Activated CD8-positive, alpha-beta T cell treated with anti-CD3 and anti-CD28 coated beads for 36 hours (primary cell): ENCODE measurements around the gene ALG12. TPM values are rescaled to one million over a fixed set of nuclear protein-coding genes. Genes with fewer than 3 reads are reported as not detected.

Source experiments
- ATAC-seq: fragments of 200-7000 bp; cut with Tn5 transposase; one replicate; pipeline ENCODE4 v1.10.0; 2021; ENCODE audit warnings: mild to moderate bottlenecking, moderate library complexity
- CTCF ChIA-PET: fragments of 350-600 bp; sonication (Branson Sonifier 250); formaldehyde crosslinking; loops from one replicate; lab custom pipeline; 2021; ENCODE audit warnings: antibody characterized with exemption; lab: Charles Lee
- POLR2A ChIA-PET: fragments of 350-600 bp; sonication (Branson Sonifier 250); formaldehyde crosslinking; loops from one replicate; lab custom pipeline; 2021; ENCODE audit warnings: antibody characterized with exemption; lab: Charles Lee
- DNase-seq: peaks from one replicate; pipeline ENCODE4 v3.0.0-alpha.2; 2020
- H3K27ac Mint-ChIP-seq: one replicate; pipeline ENCODE4 v1.8.0; 2021; ENCODE audit warnings: mild to moderate bottlenecking, mixed read lengths
- H3K27me3 Mint-ChIP-seq: one replicate; pipeline ENCODE4 v1.8.0; 2021; ENCODE audit warnings: mixed read lengths
- H3K36me3 Mint-ChIP-seq: one replicate; pipeline ENCODE4 v1.8.0; 2021; ENCODE audit warnings: low read depth, mixed read lengths
- H3K4me1 Mint-ChIP-seq: one replicate; pipeline ENCODE4 v1.8.0; 2021; ENCODE audit warnings: low read depth, mixed read lengths
- H3K4me3 Mint-ChIP-seq: one replicate; pipeline ENCODE4 v1.8.0; 2021; ENCODE audit warnings: mild to moderate bottlenecking, moderate library complexity, mixed read lengths
- H3K9me3 Mint-ChIP-seq: one replicate; pipeline ENCODE4 v1.8.0; 2021; ENCODE audit warnings: mixed read lengths
- intact Hi-C: fragments of 100-400 bp; cut with micrococcal nuclease; formaldehyde crosslinking; loops from one replicate; pipeline ENCODE4 v1.10.0; 2022
- total RNA-seq, 2 experiments: library from RNA; stranded (reverse); gene quantifications; one replicate each; pipeline ENCODE4 v1.2.3, GENCODE V29; 2021
- TF ChIP-seq, protein P1 (sequence below): fragments of 200-600 bp; IDR thresholded peaks from one replicate; pipeline ENCODE4 v1.8.0; 2022; ENCODE audit warnings: antibody characterized with exemption, mild to moderate bottlenecking

The ALG12 gene
- total RNA-seq, 2 experiments from 2014 or later = 10.7 to 12.0 TPM

DNA sequence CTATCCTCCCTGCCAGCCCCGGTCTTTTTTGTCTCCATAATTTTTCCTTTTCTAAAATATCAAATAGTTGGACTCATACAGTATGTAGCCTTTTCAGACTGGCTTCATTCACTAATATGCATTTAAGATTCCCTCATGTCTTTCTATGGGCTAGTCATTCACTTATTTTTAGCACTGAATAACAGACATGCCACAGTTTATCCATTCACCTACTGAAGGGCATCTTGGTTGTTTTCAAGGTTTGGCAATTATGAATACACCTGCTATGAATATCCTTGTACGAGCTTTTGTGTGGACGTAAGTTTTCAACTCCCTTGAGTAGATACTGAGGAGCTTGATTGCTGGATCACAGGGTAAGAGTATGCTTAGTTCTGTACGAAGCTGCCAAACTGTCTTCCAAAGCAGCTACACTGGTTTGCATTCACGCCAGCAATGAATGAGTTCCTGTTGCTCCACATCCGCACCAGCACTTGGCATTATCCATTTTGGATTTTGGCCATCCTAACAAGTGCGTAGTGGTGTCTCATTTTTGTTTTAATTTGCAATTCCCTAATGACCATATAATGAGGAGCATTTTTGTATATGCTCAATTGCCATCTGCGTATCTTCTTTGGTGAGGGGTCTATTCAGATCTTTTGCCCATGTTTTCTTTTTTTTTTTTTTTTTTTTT is 21.1 kb downstream of the ALG12 start:
- Mint-ChIP-seq H3K27me3 (no peaks in the 10 kb centered on the region), H3K27ac (peak overlapping the region; percentile 3), H3K4me1 (peaks cover 3% of the 10 kb centered on the region), H3K4me3 (no peak overlapping the region), H3K36me3 (peaks cover 35% of the 10 kb centered on the region), H3K9me3 (no peaks in the 10 kb centered on the region)
- DNase-seq (no peak), ATAC-seq (no peak)
- CTCF ChIA-PET = no interaction called here
- intact Hi-C loops = no loop called here
- TF ChIP-seq, protein P1, sequence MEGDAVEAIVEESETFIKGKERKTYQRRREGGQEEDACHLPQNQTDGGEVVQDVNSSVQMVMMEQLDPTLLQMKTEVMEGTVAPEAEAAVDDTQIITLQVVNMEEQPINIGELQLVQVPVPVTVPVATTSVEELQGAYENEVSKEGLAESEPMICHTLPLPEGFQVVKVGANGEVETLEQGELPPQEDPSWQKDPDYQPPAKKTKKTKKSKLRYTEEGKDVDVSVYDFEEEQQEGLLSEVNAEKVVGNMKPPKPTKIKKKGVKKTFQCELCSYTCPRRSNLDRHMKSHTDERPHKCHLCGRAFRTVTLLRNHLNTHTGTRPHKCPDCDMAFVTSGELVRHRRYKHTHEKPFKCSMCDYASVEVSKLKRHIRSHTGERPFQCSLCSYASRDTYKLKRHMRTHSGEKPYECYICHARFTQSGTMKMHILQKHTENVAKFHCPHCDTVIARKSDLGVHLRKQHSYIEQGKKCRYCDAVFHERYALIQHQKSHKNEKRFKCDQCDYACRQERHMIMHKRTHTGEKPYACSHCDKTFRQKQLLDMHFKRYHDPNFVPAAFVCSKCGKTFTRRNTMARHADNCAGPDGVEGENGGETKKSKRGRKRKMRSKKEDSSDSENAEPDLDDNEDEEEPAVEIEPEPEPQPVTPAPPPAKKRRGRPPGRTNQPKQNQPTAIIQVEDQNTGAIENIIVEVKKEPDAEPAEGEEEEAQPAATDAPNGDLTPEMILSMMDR = no peak
- POLR2A ChIA-PET = no interaction called here

DNA sequence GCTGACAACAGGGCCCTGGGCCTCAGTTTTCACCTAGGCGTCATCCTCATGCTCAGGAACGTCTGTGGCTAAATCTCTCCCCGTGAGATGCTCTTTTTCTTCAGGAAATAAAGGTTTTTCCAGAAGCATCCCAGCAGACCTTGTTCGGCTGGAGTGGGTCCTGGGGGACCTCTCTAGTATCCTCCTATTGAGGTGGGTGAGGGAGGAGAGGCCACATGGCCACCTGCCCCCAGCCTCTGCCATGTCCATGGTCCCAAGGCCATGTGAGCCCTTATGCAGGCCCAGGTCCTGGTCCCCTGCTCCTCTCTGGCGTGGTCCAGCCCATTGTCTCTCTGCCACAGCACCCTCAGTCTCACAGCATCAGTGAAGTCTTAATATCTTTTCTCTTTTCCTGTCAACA is 22.0 kb downstream of the ALG12 start:
- no peak for ATAC-seq
- peaks cover 32% of the 10 kb centered on the region for H3K36me3 Mint-ChIP-seq

GRCh38 chr22:49894322-49895054 is 23.8 kb downstream of the ALG12 start:
- H3K9me3 Mint-ChIP-seq = no peaks in the 10 kb centered on the region
- DNase-seq = no peak
- TF ChIP-seq, protein P1 = no peak
- H3K27ac Mint-ChIP-seq = no peak overlapping the region
- H3K36me3 Mint-ChIP-seq = peaks cover 39% of the 10 kb centered on the region
- intact Hi-C loops = no loop called here
- H3K4me1 Mint-ChIP-seq = peaks cover 2% of the 10 kb centered on the region
- no peaks in the 10 kb centered on the region for H3K27me3 Mint-ChIP-seq
- H3K4me3 Mint-ChIP-seq = no peak overlapping the region
- ChIA-PET POLR2A (interaction anchor here (0.6 kb wide), 2 partner anchors 9 to 105 kb away, joined by 3 read pairs; no protein-coding TSS in a partner anchor), CTCF (interaction anchor here (1.0 kb wide), 1 partner anchor 127 kb away, joined by 3 read pairs; no protein-coding TSS in a partner anchor)
- ATAC-seq = no peak

More for the DNA sequence above, 22.0 kb downstream of the ALG12 start:
- ChIA-PET CTCF (no interaction called here), POLR2A (no interaction called here)
- H3K4me1 Mint-ChIP-seq = peaks cover 3% of the 10 kb centered on the region
- H3K9me3 Mint-ChIP-seq = no peaks in the 10 kb centered on the region
- no peak overlapping the region for H3K4me3 Mint-ChIP-seq
- intact Hi-C loops = no loop called here
- DNase-seq = no peak
- H3K27me3 Mint-ChIP-seq = no peaks in the 10 kb centered on the region
- no peak overlapping the region for H3K27ac Mint-ChIP-seq
- TF ChIP-seq, protein P1 = no peak

GRCh38 chr22:49893025-49893424 is 25.2 kb downstream of the ALG12 start:
- ChIA-PET CTCF (no interaction called here), POLR2A (interaction anchor here (1.4 kb wide), 1 partner anchor 12 kb away, joined by 3 read pairs; no protein-coding TSS in a partner anchor)
- Mint-ChIP-seq H3K9me3 (no peaks in the 10 kb centered on the region), H3K36me3 (peaks cover 52% of the 10 kb centered on the region), H3K27me3 (no peaks in the 10 kb centered on the region), H3K27ac (no peak overlapping the region), H3K4me1 (no peaks in the 10 kb centered on the region), H3K4me3 (no peak overlapping the region)
- intact Hi-C loops = no loop called here
- DNase-seq = no peak
- ATAC-seq = no peak
- TF ChIP-seq, protein P1 = no peak
